Ovary (tissue), 3 donors: ENCODE data around the gene MAGI1.

Source experiments
- POLR2A ChIP-seq: fragments of 450-650 bp; IDR thresholded peaks from one replicate; pipeline ENCODE4 v1.6.1; 2017; ENCODE audit warnings: antibody characterized with exemption, mild to moderate bottlenecking, moderate library complexity
- TF ChIP-seq, protein P1 (sequence below), 3 donors: fragments of 450-650 bp in 2 of 3; fragments of 200-600 bp in 1 of 3; IDR thresholded peaks; one replicate each; pipeline versions ENCODE4 v1.5.1 to v1.8.0; 2016 to 2022; ENCODE audit warnings: antibody characterized with exemption in 3 of 3, mild to moderate bottlenecking in 1 of 3
- donor health status: DM: no; HTN: no; CAD: no.

DNA sequence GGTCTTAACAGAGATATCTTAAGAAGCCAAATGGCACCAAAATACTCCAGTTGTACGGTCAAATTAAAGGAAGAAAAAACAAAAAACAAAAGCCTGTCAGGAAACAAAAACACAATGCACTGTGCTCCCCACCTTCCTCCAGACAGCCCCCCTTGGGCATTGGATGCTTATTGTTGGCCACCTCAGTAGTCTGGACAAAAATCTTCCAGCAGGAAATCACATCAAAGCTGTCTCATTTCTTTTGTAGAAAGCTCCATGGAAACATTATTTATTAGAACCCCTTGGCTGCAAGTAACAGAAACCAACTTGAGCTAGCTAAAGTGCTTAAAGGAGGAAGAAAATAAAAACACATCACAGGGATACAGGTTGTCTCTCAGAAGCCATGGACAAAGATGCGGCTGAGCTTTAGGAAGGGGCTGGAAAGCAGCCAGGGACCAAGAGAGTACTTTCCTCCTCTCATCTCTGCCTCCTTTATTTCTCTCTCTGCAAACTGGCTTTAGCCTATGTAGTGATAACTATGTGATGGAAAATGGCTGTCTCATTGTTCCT is 699.5 kb downstream of the MAGI1 start:
- TF ChIP-seq, protein P1, sequence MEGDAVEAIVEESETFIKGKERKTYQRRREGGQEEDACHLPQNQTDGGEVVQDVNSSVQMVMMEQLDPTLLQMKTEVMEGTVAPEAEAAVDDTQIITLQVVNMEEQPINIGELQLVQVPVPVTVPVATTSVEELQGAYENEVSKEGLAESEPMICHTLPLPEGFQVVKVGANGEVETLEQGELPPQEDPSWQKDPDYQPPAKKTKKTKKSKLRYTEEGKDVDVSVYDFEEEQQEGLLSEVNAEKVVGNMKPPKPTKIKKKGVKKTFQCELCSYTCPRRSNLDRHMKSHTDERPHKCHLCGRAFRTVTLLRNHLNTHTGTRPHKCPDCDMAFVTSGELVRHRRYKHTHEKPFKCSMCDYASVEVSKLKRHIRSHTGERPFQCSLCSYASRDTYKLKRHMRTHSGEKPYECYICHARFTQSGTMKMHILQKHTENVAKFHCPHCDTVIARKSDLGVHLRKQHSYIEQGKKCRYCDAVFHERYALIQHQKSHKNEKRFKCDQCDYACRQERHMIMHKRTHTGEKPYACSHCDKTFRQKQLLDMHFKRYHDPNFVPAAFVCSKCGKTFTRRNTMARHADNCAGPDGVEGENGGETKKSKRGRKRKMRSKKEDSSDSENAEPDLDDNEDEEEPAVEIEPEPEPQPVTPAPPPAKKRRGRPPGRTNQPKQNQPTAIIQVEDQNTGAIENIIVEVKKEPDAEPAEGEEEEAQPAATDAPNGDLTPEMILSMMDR (IDR thresholded peaks at IDR 0.05) = no peak
- TF ChIP-seq POLR2A = no peak
